ENCODE data around the gene KLHL35.

DNA sequence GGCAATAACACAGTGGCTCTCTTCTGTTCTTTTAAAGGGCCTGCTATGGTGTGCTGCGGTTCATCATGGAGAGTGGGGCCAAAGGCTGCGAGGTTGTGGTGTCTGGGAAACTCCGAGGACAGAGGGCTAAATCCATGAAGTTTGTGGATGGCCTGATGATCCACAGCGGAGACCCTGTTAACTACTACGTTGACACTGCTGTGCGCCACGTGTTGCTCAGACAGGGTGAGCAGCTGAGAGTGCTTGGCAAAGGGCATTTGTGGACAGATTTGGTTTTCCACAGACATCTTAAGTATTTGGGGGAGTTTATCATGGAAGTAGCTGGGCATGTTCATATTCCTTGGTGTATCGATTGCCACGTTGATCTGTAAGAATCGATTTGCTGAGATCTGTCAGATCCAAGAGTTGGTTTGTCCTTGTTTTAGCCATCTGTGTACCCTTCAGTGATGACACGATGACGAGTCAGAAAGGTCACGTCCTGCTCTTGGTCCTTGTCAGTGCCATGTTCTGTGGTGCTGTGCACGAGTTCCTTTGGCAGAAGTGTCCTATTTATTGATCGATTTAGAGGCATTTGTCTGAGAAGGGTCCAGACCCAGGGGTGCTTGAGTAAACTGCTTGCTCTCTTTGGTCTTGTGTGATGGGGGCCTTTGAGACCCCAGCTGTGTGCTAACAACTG, 28.9 kb downstream of the KLHL35 start:
- TF ChIP-seq, protein P1, sequence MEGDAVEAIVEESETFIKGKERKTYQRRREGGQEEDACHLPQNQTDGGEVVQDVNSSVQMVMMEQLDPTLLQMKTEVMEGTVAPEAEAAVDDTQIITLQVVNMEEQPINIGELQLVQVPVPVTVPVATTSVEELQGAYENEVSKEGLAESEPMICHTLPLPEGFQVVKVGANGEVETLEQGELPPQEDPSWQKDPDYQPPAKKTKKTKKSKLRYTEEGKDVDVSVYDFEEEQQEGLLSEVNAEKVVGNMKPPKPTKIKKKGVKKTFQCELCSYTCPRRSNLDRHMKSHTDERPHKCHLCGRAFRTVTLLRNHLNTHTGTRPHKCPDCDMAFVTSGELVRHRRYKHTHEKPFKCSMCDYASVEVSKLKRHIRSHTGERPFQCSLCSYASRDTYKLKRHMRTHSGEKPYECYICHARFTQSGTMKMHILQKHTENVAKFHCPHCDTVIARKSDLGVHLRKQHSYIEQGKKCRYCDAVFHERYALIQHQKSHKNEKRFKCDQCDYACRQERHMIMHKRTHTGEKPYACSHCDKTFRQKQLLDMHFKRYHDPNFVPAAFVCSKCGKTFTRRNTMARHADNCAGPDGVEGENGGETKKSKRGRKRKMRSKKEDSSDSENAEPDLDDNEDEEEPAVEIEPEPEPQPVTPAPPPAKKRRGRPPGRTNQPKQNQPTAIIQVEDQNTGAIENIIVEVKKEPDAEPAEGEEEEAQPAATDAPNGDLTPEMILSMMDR (IDR thresholded peaks at IDR 0.05): no peak
- TF ChIP-seq POLR2AphosphoS5 (IDR thresholded peaks at IDR 0.05) (no peak), POLR2A (IDR thresholded peaks at IDR 0.05) (no peak), EP300 (IDR thresholded peaks at IDR 0.05) (no peak)
